A673 (cell line): ENCODE measurements around the gene SCN3A.

Experiments used
- EZH2 ChIP-seq: fragments of 200-600 bp; sonication (generic); IDR thresholded peaks from 2 replicates; pipeline ENCODE4 v1.6.1; 2017; ENCODE audit warnings: borderline replicate concordance, low read depth, mild to moderate bottlenecking, mixed read lengths, antibody characterized with exemption, low read length; ENCODE audit not compliant: poor library complexity, severe bottlenecking
- TF ChIP-seq, protein P1 (sequence below): fragments of 300-800, 200-600 bp; sonication (generic); conservative IDR thresholded peaks from 2 replicates; pipeline ENCODE4 v1.5.1; 2017; ENCODE audit warnings: low read depth, mild to moderate bottlenecking, antibody characterized with exemption, low read length, moderate library complexity, mixed read lengths

DNA sequence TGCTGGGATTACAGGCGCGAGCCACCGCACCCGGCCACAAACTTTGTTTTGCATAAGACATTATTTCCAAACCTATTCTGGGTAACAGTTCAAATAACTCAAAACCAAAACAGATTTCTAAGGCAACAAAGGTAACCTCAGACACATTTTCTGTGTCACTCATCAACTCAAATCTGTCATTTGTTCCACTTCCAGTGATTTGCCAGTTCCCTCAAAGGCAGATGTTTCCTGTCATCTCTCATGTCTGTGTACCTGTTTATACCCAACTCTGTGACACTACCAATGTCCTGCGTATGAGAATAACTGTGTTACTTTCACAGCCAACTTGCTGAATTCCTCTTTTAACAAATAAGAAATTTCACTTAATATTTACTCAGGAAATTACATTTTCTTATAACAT is 54.4 kb downstream of the SCN3A start:
- TF ChIP-seq, protein P1, sequence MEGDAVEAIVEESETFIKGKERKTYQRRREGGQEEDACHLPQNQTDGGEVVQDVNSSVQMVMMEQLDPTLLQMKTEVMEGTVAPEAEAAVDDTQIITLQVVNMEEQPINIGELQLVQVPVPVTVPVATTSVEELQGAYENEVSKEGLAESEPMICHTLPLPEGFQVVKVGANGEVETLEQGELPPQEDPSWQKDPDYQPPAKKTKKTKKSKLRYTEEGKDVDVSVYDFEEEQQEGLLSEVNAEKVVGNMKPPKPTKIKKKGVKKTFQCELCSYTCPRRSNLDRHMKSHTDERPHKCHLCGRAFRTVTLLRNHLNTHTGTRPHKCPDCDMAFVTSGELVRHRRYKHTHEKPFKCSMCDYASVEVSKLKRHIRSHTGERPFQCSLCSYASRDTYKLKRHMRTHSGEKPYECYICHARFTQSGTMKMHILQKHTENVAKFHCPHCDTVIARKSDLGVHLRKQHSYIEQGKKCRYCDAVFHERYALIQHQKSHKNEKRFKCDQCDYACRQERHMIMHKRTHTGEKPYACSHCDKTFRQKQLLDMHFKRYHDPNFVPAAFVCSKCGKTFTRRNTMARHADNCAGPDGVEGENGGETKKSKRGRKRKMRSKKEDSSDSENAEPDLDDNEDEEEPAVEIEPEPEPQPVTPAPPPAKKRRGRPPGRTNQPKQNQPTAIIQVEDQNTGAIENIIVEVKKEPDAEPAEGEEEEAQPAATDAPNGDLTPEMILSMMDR: no peak
- TF ChIP-seq EZH2: no peak
